ENCODE results near the gene KRTAP13-4.

KRTAP13-4 gene, protein sequence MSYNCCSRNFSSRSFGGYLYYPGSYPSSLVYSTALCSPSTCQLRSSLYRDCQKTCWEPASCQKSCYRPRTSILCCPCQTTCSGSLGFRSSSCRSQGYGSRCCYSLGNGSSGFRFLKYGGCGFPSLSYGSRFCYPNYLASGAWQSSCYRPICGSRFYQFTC

DNA sequence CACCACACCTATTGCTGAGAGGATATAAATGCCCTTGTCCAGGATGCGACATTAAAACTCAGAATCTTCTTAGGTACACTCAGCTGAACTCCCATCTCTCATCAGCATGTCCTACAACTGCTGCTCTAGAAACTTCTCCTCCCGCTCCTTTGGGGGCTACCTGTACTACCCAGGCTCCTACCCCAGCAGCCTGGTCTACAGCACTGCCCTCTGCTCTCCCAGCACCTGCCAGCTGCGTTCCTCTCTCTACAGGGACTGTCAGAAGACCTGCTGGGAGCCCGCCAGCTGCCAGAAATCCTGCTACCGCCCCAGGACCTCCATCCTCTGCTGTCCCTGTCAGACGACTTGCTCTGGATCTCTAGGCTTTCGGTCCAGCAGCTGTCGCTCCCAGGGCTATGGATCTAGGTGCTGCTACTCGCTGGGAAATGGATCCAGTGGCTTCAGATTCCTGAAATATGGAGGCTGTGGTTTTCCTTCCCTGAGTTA, at the start of gene KRTAP13-4:
KRTAP13-4 (plus strand) TSS at position 51 of the 486 bp plus-strand sequence; CDS start at position 107, 56 bp downstream.
- no peak for DNase-seq (ENCODE audit: low read depth in 2 of 2)

DNA sequence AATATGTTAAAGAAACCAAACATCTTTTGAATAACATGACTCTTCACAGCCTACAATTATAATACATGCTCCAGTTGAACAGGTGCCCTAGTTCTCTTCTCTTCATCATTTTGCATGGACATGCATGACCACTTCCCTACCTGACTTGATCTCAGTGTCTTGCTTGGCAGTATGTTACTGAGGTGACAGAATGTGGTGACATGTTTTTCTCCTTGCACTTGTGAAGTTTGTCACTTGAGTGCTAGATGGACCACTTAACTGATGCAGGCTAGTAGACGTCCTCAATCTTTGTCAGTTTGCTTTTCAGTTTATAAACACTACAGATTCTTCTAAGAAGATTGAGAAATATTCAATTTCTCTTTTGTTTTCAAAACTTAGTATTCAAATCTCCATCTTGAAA, 47.8 kb upstream of the KRTAP13-4 start:
- DNase-seq (ENCODE audit: low read depth in 2 of 2), result no peak

DNA sequence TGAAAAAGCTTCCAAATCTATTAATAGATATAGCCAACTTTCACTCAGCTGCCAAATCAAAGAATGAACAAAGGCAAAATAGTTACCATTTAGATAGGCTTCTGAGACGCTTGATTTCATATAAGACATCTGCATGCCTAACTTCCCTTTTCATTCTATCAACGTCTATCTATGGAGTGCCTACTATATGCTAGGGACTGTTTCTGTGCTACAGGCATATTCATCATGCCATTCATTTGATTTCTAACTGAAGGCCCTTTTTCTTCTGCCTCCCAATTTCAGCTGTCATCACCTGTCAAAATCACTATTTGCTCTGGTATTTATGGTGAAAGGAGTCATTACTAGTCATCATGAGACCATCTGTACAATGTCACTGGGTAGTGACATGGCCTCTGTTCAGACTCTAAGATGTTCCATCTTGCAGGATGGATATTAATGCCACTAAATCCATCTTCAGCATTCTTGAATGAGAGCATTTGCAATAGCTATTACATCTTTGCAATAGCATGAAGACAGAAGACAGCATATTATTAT, 38.5 kb upstream of the KRTAP13-4 start:
- DNase-seq (ENCODE audit: low read depth in 2 of 2), result no peak

DNA sequence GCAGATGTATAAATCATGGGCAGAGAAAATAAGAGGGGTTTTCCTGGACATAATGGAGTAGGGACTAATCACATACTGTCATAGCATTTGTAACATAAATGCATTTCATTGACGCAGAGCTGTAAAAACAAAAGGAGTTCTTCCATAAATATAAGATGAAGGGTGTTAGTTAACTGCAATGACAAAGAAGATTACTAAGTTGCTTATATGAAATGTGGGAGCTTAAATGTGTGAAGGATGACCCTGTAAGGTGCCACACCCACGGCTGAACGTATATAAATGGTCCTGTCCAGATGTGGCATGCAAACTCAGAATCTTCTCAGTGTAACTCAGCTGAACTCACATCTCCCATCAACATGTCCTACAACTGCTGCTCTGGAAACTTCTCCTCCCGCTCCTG, 34.3 kb upstream of the KRTAP13-4 start, which contains the start of gene KRTAP13-1:
KRTAP13-1 (plus strand) TSS at position 301 of the 400 bp plus-strand sequence; CDS start at position 357, 56 bp downstream.
- no peak for DNase-seq (ENCODE audit: low read depth in 2 of 2)

DNA sequence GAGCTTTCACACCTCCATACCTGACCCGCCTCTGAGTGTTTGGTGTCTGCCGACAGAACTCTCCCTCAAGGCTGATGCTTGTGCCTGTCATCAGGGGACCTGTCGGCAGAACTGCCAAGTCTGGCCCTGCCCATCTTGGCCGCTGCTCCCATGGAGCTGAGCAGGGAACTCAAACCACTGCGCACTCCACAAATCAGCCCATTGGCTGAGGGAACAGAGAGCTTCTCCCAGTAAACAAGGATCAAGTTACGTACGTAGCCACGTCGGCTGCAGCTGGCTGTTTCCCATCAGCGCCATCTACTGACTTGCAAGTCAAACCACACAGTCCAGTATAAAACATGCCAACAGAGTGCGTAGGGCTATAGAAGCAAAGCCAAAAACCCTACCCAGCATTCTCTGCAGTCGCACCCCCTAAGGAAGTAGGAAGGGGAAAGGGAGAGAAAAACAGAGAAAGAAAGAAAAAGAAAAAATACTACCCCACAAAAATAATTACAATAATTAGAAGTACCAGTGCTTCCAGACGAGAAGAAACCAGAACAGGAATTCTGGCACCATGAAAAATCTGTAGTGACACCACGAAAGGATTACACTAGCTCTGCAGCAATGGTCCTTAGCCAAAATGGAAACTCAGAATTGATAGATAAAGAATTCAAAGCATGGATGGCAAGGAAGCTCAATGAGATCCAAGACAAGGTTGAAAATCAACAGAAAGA, 21.1 kb upstream of the KRTAP13-4 start:
- peak; percentile 10 to 14 for DNase-seq (ENCODE audit: low read depth in 2 of 2)

DNA sequence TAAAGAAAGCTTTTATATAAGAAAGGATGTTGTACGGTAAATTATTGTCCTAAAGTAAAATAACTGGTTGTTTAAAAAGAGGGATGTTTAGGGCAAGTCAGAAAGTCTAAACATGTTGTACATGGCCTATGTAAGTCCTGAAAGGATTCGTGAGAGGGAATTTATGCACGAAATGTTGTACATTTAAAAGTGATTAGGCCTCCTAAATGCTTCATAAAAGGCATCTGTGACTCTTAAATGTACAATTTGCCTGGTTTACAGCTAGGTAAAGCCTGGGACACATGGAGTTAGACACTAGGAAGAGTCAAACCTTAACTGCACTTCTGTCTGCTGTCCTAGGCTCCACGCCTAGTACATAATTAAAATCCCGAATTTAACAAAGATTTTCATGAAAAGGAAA, 14.0 kb upstream of the KRTAP13-4 start:
- no peak for DNase-seq (ENCODE audit: low read depth in 2 of 2)

DNA sequence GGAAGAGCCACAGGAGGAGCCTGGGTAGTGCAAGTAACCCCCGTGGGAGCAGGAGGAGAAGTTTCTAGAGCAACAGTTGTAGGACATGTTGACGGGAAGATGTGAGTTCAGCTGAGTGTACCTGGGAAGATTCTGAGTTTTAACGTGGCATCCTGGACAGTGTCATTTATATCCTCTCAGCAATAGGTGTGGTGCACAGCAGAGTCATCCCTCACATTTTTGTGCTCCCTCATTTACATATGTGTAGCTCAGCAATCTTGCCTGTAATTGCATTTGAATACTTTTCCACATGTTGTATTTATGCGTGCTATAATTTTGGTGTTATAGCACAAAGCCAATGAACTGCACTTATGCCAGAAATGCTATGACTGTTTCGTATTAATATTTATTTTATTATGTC, 4.2 kb upstream of the KRTAP13-4 start, which contains the start of gene KRTAP13-3:
KRTAP13-3 (minus strand) TSS at position 101 of the 400 bp plus-strand sequence; CDS start at position 87, 14 bp downstream.
- DNase-seq (ENCODE audit: low read depth in 2 of 2), result no peak

DNA sequence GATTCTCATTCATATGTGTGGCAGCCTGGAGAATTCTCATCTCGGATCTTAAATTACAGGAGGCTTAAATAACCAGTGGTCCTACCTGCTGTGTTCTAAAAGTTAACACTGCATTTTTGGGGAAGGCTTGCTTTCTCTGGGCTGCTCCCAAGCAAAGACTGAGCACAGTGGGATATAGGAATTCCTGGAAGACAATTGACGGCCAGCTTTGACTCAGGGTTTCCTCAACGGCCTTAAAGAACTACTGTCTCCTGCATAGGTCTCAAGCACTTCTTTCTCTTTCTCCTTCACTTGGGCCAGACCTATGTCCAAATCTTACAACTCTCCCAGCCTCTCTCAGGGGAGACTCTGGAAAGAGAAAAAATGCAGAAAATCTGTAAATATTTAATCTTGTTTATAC, 3.3 kb upstream of the KRTAP13-4 start:
- DNase-seq (ENCODE audit: low read depth in 2 of 2), result no peak

DNA sequence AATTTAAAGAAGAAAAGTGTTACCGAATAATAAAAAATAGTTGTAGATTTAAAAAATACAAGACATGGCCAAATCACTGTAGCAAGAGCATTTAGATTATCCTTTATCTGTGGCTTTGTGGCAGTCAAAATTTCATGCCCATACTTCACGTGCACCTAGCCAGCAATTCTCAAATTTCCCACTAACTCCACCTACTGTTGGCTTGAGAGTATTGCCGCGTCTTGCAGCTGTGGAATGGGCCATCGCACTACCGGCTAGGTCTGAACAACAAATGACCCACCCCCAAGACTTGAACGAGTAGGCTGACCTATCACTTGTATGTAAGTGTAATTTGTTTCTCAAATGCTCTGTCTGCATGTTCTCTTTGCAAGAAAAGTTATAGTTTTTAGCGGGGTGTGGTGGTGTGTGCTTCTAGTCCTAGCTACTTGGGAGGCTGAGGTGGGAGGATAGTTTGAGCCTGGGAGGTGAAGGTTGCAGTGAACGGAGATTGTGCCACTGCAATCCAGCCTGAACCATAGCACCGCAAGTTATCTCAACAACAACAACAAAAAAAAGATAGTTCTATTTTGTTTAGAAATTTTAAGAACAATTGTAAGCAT, 4.1 kb downstream of the KRTAP13-4 start:
- no peak for DNase-seq (ENCODE audit: low read depth in 2 of 2)

DNA sequence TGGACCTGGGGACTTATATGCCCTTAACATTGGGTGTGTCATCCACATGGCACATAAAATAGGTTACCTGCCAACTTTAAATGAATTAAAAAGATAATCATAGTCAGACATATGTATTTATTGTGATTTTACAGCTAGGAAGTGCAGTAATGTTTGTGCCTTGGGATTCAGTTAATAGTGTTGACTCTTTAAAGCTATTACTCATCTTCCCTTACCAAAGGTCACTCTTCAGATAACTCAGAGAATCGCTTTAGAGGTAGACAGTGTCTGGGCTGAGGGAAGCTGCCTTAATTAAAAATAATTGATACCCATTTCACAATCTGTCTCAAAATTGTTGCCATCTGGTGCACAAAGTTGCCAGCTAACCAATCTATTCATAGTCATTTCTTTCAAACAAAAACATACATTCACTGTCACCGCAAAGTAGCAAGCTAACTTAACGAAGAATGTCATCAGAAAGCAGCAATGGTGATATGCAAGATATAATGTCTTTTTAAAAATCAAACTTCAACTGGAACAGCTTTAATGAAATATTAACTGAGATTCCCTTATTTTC, 7.1 kb downstream of the KRTAP13-4 start:
- no peak for DNase-seq (ENCODE audit: low read depth in 2 of 2)

DNA sequence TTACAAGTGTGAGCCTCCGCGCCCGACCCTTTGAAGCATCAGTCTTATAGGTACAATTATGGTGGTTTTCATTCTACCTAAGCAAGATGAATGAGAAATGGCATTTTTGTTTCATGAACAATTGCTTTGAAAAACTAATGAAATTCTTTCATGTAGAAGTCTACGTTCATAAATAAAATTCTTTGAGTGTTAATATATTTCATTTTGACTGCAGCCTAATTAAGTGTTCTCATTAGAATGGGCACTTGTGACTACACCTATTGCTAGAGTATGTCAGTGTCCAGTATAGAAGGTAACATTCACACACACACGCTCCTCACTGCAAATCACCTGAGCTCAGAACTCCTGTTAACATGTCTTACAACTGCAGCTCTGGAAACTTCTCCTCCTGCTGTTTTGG, 10.0 kb downstream of the KRTAP13-4 start, which contains the start of gene KRTAP15-1:
KRTAP15-1 (plus strand) TSS at position 301 of the 400 bp plus-strand sequence; CDS start at position 354, 53 bp downstream.
- DNase-seq (ENCODE audit: low read depth in 2 of 2), result no peak

DNA sequence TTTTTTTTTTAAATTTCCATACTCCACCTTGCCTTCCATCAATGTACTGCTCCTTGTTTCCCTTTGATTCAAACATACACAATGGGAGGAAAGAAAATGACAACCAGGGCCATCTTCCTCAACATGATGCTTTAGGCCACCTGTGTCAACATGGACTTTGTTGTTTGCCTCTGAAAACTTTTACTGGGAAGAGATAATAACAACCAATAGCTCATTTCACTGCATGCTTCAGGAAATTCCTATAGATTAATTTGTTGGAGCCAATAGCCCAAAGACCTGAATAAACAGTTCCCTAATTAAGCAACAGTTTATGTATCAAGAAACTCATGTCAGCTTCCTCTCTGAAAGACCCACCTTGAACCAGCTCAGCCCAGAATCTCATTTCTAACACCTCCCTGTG, 13.2 kb downstream of the KRTAP13-4 start:
- no peak for DNase-seq (ENCODE audit: low read depth in 2 of 2)

DNA sequence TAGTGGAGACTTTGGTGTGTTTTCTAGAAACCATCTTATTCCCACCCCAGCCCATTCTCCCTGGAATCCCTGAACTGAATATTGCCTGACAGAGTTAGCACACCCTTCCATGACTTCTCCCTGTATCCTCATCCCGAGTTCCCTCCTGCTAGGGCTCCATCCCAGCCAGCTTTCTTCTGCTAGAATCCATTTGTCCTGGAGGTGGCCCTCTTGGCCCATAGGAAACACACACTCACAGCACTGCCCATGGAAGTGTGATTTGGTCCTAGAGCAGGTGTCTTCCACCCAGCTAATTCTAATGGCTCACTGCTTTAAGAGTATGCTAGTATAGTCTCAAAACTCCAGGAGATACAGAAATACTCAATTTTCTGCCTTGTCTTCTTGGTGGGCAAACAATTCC, 14.2 kb downstream of the KRTAP13-4 start:
- no peak for DNase-seq (ENCODE audit: low read depth in 2 of 2)

DNA sequence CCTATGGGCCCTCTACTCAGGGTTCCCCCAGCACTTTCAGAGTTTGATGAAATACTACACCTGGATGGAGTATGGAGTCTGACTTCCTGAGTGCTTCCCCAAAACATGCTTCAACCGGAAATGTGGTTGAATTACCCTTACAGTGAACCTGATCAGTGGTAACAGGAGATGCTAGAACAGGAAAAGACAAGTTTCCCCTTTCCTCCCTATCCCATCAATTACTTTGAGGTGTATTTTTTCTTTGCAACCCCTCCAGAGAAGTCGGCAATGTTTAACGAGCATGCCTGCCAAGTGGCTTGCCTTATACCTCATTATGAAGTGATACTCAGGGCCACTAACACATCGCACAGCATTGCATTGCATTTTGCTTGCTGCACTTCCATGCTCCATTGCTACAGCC, 17.0 kb downstream of the KRTAP13-4 start:
- DNase-seq (ENCODE audit: low read depth in 2 of 2), result no peak

DNA sequence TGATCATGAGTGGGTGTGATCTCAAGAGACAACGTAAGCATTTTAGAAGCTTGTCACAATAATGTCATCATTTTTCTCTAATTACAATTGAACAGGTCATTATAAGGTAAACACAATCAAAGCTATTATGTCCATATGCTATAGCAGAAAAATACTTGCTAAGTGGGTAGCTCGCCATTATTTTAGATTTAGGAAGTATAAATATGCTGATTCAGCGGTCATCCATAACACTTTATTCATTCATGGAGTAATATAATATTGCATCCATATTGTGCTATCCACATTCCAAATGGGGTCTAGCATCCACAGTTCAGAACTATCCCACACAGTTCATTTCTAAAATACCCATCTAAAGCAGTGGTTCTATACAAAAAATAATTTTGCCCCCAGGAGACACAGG, 18.5 kb downstream of the KRTAP13-4 start:
- DNase-seq (ENCODE audit: low read depth in 2 of 2), result no peak

DNA sequence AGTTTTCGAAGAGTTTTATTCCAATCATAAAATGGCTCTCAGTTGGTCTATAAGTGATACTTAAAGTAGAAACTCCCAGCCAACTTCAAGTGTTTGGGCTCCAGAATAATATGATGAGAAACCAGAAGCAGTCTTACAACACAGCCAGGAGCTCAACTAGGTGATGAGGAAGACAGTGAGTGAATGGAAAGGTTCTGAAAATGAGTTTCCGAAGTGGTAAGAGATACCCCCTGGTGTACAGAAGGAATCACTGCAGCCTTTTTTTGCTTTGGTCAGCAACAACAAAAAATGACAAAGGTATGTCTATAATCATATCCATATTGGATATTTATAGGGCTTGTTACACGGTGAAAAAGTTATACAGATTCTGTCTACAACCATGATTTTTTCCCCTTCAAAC, 33.7 kb downstream of the KRTAP13-4 start:
- DNase-seq (ENCODE audit: low read depth in 2 of 2), result no peak

DNA sequence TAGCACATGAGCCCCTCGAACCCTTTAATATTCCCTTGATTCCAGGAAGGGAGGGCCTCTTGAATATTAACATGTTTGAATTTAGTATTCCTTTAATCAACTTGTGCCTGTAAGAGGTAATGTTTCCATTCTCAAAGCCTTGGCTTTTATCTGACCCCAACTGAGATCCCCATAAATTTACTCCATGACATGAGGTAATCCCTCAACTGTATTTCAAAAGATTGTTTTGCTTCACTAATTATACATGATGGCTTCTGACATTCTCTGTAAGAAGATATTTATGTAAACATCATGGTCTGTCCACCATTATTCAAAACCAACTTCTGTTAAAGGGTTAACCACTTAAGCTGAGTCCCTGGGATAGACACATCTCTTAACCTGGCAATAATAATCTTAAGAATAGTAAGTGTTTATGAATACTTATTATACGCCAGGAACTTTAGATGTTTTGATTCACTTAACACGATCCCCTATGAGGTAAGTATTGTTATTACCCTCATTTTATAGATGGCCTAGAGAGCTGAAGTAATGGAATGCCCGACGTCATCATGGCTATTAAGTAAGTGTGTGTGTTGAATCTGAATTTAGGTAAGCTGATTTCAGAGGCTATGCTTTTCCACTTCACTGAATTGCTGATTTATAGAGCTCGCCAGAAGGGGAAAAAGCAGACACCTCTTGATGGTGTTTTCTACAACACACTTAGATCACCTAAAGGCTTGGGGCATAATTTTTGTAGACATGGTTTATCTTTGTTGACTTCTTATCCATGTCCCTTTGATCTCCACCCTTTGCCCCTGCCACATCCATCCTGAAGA, 39.1 kb downstream of the KRTAP13-4 start:
- no peak for DNase-seq (ENCODE audit: low read depth in 2 of 2)

DNA sequence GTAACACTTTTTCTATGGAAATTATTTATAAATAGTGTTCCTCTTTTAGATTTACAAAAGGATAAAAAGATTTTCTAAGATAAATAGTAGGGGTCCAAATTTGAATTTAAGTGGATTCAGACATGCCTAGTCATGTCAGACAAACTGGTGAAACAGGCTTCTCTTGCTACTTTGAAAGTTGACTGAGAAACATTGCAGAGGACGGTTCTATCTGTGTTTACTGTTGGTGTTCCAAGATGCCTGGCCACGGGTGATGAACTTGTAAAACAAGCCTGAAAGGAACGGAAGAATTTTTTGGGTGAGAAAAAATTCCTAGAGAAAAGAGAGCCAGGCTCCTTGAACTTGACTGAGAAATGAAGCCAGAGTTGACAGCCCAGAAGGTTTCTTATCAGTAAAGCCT, 48.0 kb downstream of the KRTAP13-4 start:
- DNase-seq (ENCODE audit: low read depth in 2 of 2), result no peak

DNA sequence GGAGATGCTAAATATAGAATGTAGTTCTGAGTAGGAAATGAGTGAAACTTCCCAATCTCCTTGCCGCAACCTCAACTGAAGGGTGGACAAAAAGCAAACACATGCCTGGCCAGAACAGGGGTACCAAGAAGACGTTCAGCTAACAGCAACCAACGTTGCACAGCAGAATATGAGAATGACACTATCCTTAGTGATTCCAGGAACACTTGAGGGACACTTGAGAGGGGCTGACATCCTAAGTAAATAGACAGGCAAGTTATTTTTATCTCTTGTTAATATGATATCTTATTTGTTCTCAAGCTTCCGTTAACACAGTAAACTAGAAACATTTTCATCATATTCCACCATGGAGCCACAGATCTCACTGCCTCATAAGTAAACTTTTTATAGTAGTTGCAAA, 49.2 kb downstream of the KRTAP13-4 start:
- no peak for DNase-seq (ENCODE audit: low read depth in 2 of 2)

DNA sequence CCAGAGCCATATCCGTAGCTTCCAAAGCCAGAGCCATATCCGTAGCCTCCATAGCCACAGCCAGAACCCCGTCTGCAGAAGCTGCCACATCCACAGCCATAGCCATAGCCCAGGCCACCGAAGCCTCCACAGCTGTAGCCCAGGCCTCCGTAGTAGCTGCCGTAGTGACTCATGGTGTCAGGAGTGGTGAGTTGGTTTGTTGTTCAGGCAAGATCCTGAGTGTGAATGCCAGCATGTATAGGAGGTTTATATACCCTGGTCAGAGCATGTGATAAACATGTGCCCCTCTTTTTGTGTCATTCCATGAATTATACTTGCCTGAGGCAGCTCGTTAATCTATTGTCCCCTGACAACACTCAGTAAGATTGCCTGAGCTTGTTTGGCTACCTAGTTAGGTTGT, 50.1 kb downstream of the KRTAP13-4 start, which contains the start of gene KRTAP19-1:
KRTAP19-1 (minus strand) TSS at position 223 of the 400 bp plus-strand sequence; CDS start at position 173, 50 bp downstream.
- DNase-seq (ENCODE audit: low read depth in 2 of 2), result no peak

Data from fibroblast of skin of left quadriceps (primary cell).